Non-pigmented ciliary epithelial cell (primary cell): ENCODE results near the gene CLEC2D.
"Not testable (repeated sequence)": the region's sequence is repeated elsewhere in the genome, so short reads cannot be mapped to it uniquely, and the experiment has no call there.

Experiments
- DNase-seq: peaks from one replicate; pipeline ENCODE4 v3.0.0-alpha.2; 2010; ENCODE audit warnings: low read depth

The CLEC2D gene

GRCh38 chr12:9729082-9729481, 59.6 kb downstream of the CLEC2D start:
- DNase-seq: no peak

DNA sequence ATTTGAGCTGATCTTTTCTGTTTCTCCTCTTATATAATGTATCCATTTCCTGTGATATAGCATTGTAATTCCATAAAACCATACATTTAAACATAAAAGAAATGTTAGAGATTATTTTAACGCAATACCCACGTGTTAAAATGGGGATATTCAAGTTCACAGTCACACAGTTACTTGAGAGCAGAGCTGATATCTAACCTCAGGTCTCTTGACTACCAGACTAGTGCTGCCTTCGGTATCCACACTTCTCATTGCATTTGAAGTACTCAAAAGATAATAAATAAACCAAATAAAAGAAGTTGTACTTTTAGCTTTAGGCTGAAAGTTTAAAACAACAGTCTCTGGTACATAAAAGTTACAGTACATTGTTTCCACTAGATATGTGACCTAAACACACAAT, 60.5 kb downstream of the CLEC2D start:
- no peak for DNase-seq

DNA sequence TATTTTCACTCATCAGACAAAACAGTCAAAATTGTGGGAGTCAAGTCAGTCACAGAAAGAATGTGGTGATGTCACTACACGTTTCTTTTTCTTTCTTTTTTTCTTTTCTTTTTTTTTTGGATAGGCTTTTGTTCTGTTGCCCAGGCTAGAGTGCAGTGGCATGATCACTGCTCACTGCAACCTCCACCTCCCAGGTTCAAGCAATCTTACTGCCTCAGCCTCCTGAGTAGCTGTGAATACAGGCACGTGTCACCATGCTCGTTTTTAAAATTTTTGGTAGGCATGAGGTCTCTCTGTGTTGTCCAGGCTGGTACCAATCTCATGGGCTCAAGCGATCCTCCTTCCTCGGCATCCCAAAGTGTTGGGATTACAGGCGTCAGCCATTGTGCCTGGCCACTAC, 61.1 kb downstream of the CLEC2D start:
- DNase-seq: no peak

- no peak for DNase-seq
These were observed 61.9 kb downstream of the CLEC2D start for GRCh38 chr12:9731393-9731792.

DNA sequence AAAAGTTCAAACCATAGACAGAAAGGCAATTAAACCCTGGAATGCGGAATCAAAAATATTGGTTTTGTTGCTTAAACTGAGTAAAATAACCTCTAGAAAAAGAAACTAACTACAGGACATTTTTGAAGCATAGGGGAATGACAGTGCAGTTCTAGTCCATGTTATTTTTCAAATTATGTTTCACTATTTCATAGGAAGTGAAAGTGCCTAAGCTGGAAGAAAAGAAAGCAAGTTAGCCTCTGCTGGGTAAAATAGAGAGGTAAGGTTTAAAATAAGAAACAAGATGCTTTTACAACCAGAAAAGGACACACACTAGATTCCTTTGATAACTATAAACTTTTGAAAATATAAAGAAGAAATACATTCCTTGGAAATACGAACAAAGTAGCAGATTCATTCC, 62.3 kb downstream of the CLEC2D start:
- no peak for DNase-seq

- DNase-seq: no peak
These were observed 63.5 kb downstream of the CLEC2D start, which contains the start of gene CLECL1 for GRCh38 chr12:9732921-9733461. TSS of gene CLECL1 (minus strand) at chr12:9733097.

- no peak for DNase-seq
These were observed 66.1 kb downstream of the CLEC2D start for GRCh38 chr12:9735601-9736000.

- DNase-seq: no peak
These were observed 67.6 kb downstream of the CLEC2D start for GRCh38 chr12:9736936-9737705.

GRCh38 chr12:9738905-9739304, 69.4 kb downstream of the CLEC2D start:
- not testable (repeated sequence) for DNase-seq

DNA sequence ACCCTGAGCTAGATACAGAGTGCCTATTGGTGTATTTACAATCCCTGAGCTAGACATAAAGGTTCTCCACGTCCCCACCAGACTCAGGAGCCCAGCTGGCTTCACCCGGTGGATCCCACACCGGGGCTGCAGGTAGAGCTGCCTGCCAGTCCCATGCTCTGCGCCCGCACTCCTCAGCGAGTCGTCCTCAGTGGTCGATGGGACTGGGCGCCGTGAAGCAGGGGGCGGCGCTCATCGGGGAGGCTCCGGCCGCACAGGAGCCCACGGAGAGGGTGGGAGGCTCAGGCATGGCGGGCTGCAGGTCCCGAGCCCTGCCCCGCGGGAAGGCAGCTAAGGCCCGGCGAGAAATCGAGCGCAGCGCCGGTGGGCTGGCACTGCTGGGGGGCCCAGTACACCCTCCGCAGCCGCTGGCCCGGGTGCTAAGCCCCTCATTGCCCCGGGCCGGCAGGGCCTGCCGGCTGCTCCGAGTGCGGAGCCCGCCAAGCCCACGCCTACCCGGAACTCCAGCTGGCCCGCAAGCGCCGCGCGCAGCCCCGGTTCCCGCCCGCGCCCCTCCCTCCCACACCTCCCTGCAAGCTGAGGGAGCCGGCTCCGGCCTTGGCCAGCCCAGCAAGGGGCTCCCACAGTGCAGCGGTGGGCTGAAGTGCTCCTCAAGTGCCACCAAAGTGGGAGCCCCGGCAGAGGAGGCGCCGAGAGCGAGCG, 70.0 kb downstream of the CLEC2D start:
- not testable (repeated sequence) for DNase-seq

GRCh38 chr12:9740106-9740750, 70.7 kb downstream of the CLEC2D start:
- no peak for DNase-seq

- no peak for DNase-seq
These were observed 72.2 kb downstream of the CLEC2D start for GRCh38 chr12:9741726-9742125.

DNA sequence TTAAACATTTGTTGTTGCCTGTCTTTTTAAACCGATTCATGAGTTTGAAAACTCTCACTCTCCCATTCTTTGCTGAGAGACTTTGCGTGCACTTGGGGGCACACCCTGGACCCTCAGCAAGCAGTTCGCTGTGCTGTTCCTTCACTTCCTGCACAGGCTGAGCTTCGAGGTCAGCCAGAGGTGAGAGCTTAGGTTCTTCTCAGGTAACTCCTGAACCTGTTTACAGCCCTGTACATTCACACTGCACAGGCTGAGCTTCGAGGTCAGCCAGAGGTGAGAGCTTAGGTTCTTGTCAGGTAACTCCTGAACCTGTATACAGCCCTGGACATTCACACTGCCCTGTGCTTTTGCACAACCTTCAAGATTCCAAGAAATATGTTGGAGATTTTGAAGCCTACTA, 73.1 kb downstream of the CLEC2D start:
- no peak for DNase-seq

GRCh38 chr12:9745199-9745598, 75.7 kb downstream of the CLEC2D start:
- DNase-seq: no peak
